Measurements from ENCODE around the gene GDF10. TPM values are rescaled to one million over a fixed set of nuclear protein-coding genes. Genes with fewer than 3 reads are reported as not detected.

The GDF10 gene
- total RNA-seq, 3 donors from 2014 or later (not counting 1 experiment from before 2014, with no cell fraction given): not detected

DNA sequence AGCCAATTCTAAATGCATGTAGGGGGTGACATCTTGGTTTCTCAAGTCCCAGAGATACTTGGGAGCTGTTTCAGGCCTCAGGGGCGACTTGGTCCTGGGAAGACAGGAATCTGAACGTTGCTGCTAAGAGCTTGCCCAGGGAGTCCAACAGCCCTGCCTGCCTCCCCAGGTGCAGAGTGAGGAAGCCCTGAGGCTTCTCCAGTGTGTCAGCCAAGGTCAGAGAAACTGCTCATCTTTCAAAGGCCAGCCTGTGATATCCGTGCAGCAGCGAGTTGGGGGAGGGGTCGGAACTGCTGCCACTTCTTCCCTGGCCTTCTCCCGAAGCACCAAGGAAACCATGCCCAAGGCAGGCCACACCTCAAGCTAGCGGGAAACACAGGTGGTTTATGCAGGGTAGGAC, 32.0 kb downstream of the GDF10 start:
- Histone ChIP-seq H3K4me3 (ENCODE audit: low read length) (no peak overlapping the region), H3K36me3 (ENCODE audit: control insufficient read depth, insufficient read depth, low read length) (no peaks in the 10 kb centered on the region), H3K9me3 (ENCODE audit: control insufficient read depth, insufficient read depth, low read length) (no peaks in the 10 kb centered on the region), H3K4me1 (ENCODE audit: control insufficient read depth, insufficient read depth, low read length) (no peaks in the 10 kb centered on the region), H3K27ac (ENCODE audit: low read length) (no peak overlapping the region), H3K27me3 (ENCODE audit: control insufficient read depth, insufficient read depth, low read length) (no peaks in the 10 kb centered on the region)
- Mint-ChIP-seq H3K4me1 (peaks cover 0 to 12% of the 10 kb centered on the region in 2 donors), H3K27ac (no peak overlapping the region), H3K36me3 (no peaks in the 10 kb centered on the region), H3K4me3 (no peak overlapping the region), H3K9me3 (peaks cover 0 to 2% of the 10 kb centered on the region in 2 donors), H3K27me3 (ENCODE audit: low read depth in 2 of 2) (peaks cover 0 to 6% of the 10 kb centered on the region in 2 donors)
- no peak for TF ChIP-seq CTCF (IDR thresholded peaks at IDR 0.05)
- DNase-seq (no peak), ATAC-seq (no peak)
- intact Hi-C loops (cut with micrococcal nuclease): no loop called here
- 82% methylated on average over 7 of the region's 7 CpGs for WGBS (ENCODE audit: insufficient coverage)

DNA sequence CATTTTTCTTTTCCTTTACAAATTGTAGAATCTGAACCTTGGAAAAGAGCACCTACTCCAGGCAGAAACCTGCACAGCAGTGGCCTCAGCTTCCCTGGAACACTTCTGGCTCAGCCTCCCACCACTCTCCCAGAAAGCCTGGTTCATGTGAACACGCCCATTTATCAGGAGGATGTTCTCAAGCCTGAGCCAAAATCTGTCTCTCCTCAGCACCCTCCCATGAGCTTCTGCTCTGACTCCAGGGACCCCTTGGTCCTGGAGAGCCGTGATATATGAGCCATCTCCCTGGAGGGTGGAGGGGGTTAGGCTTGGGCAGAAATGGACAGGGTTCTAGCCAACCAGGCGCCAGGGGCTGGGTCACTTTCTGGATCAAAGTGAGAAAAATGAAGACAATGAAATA, 32.4 kb downstream of the GDF10 start:
- H3K4me3 ChIP-seq (ENCODE audit: low read length): no peak overlapping the region
- Mint-ChIP-seq H3K36me3 (no peaks in the 10 kb centered on the region), H3K27me3 (ENCODE audit: low read depth in 2 of 2) (peaks cover 0 to 6% of the 10 kb centered on the region in 2 donors), H3K4me1 (peaks cover 0 to 12% of the 10 kb centered on the region in 2 donors), H3K4me3 (no peak overlapping the region), H3K9me3 (peaks cover 0 to 2% of the 10 kb centered on the region in 2 donors), H3K27ac (no peak overlapping the region)
- no peak overlapping the region for H3K27ac ChIP-seq (ENCODE audit: low read length)
- no peaks in the 10 kb centered on the region for H3K9me3 ChIP-seq (ENCODE audit: control insufficient read depth, insufficient read depth, low read length)
- intact Hi-C loops (cut with micrococcal nuclease): no loop called here
- no peak for TF ChIP-seq CTCF (IDR thresholded peaks at IDR 0.05)
- H3K36me3 ChIP-seq (ENCODE audit: control insufficient read depth, insufficient read depth, low read length): no peaks in the 10 kb centered on the region
- WGBS (ENCODE audit: insufficient coverage): 68% methylated on average over 3 of the region's 3 CpGs
- no peaks in the 10 kb centered on the region for H3K27me3 ChIP-seq (ENCODE audit: control insufficient read depth, insufficient read depth, low read length)
- no peak for DNase-seq
- ATAC-seq: no peak
- no peaks in the 10 kb centered on the region for H3K4me1 ChIP-seq (ENCODE audit: control insufficient read depth, insufficient read depth, low read length)

DNA sequence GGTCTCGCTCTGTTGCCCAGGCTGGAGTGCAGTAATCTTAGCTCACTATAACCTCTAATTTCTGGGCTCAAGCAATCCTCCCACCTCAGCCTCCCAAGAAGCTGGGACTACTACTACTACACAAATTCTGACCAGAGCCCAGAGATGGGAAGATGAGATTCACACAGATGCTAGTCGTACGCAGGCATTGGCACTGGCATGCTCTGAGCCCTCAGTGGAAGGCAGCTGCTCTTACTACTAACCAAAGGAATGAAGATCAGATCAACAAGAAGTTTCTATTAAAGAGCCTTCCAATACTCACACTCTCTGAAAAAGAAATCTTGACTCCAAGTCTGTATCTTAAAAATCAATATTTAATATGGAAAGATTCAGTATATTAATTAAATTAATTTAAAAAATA, 32.9 kb downstream of the GDF10 start:
- intact Hi-C loops (cut with micrococcal nuclease): no loop called here
- H3K36me3 ChIP-seq (ENCODE audit: control insufficient read depth, insufficient read depth, low read length): no peaks in the 10 kb centered on the region
- 92% methylated on average over 3 of the region's 3 CpGs for WGBS (ENCODE audit: insufficient coverage)
- Mint-ChIP-seq H3K4me1 (peaks cover 0 to 7% of the 10 kb centered on the region in 2 donors), H3K27me3 (ENCODE audit: low read depth in 2 of 2) (peaks cover 0 to 6% of the 10 kb centered on the region in 2 donors), H3K9me3 (peaks cover 0 to 2% of the 10 kb centered on the region in 2 donors), H3K4me3 (no peak overlapping the region), H3K27ac (no peak overlapping the region), H3K36me3 (no peaks in the 10 kb centered on the region)
- ATAC-seq (no peak), DNase-seq (no peak)
- TF ChIP-seq CTCF (IDR thresholded peaks at IDR 0.05): no peak
- H3K9me3 ChIP-seq (ENCODE audit: control insufficient read depth, insufficient read depth, low read length): no peaks in the 10 kb centered on the region
- H3K27ac ChIP-seq (ENCODE audit: low read length): no peak overlapping the region
- H3K4me3 ChIP-seq (ENCODE audit: low read length): no peak overlapping the region
- no peaks in the 10 kb centered on the region for H3K27me3 ChIP-seq (ENCODE audit: control insufficient read depth, insufficient read depth, low read length)
- H3K4me1 ChIP-seq (ENCODE audit: control insufficient read depth, insufficient read depth, low read length): no peaks in the 10 kb centered on the region

DNA sequence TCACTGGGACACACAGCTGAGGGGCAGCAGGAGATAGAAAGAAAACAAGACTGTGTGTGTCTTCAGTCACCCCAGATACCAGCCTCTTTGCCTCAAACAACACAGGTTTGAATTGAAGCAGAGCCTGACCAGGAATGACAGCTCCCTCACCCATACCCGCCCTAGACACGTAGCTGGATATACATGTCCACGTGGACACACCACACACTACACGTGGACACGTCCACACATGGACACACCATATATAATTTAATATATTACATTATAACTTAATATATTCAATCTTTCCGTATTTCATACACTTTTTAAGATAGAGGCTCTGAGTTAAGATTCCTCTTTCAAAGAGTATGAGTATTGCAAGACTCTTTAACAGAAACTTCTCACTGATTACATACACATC, 33.5 kb downstream of the GDF10 start:
- Histone ChIP-seq H3K4me3 (ENCODE audit: low read length) (no peak overlapping the region), H3K36me3 (ENCODE audit: control insufficient read depth, insufficient read depth, low read length) (no peaks in the 10 kb centered on the region), H3K4me1 (ENCODE audit: control insufficient read depth, insufficient read depth, low read length) (no peaks in the 10 kb centered on the region), H3K27ac (ENCODE audit: low read length) (no peak overlapping the region), H3K9me3 (ENCODE audit: control insufficient read depth, insufficient read depth, low read length) (no peaks in the 10 kb centered on the region), H3K27me3 (ENCODE audit: control insufficient read depth, insufficient read depth, low read length) (no peaks in the 10 kb centered on the region)
- intact Hi-C loops (cut with micrococcal nuclease): no loop called here
- H3K9me3 Mint-ChIP-seq: no peaks in the 10 kb centered on the region
- H3K27me3 Mint-ChIP-seq (ENCODE audit: low read depth in 2 of 2): peaks cover 0 to 6% of the 10 kb centered on the region in 2 donors
- H3K36me3 Mint-ChIP-seq: no peaks in the 10 kb centered on the region
- TF ChIP-seq CTCF (IDR thresholded peaks at IDR 0.05): no peak
- peaks cover 0 to 2% of the 10 kb centered on the region in 2 donors for H3K4me1 Mint-ChIP-seq
- H3K4me3 Mint-ChIP-seq: no peak overlapping the region
- no peak overlapping the region for H3K27ac Mint-ChIP-seq
- DNase-seq (no peak), ATAC-seq (no peak)
- WGBS (ENCODE audit: insufficient coverage): 89% methylated on average over 6 of the region's 6 CpGs
